Measurements from ENCODE around the gene TPP1. TPM values are rescaled to one million over a fixed set of nuclear protein-coding genes. Genes with fewer than 3 reads are reported as not detected.

The TPP1 gene
- total RNA-seq, 1 experiment from 2014 or later: 71.5 TPM

- Mint-ChIP-seq H3K4me1 (ENCODE audit: low read depth, unreplicated experiment) (no peaks in the 10 kb centered on the region), H3K36me3 (ENCODE audit: insufficient read depth, unreplicated experiment) (peaks cover 2% of the 10 kb centered on the region), H3K9me3 (ENCODE audit: low read depth, unreplicated experiment) (no peaks in the 10 kb centered on the region), H3K4me3 (ENCODE audit: low read depth, unreplicated experiment) (no peak overlapping the region), H3K27ac (ENCODE audit: unreplicated experiment) (peak overlapping the region; percentile 2), H3K27me3 (ENCODE audit: unreplicated experiment) (no peaks in the 10 kb centered on the region)
- CTCF ChIA-PET: no interaction called here
- BruUV-seq (replicated peaks): no TSS peak
- no peak for DNase-seq
- no peak for TF ChIP-seq CTCF (IDR thresholded peaks at IDR 0.05; ENCODE audit: unreplicated experiment)
- intact Hi-C loops (cut with micrococcal nuclease; ENCODE audit: unreplicated experiment): no loop called here
Observed at GRCh38 chr11:6576471-6577373, 42.5 kb downstream of the TPP1 start.

- no peak for TF ChIP-seq CTCF (IDR thresholded peaks at IDR 0.05; ENCODE audit: unreplicated experiment)
- Mint-ChIP-seq H3K9me3 (ENCODE audit: low read depth, unreplicated experiment) (no peaks in the 10 kb centered on the region), H3K36me3 (ENCODE audit: insufficient read depth, unreplicated experiment) (peaks cover 6% of the 10 kb centered on the region), H3K27ac (ENCODE audit: unreplicated experiment) (no peak overlapping the region), H3K4me1 (ENCODE audit: low read depth, unreplicated experiment) (no peaks in the 10 kb centered on the region), H3K27me3 (ENCODE audit: unreplicated experiment) (no peaks in the 10 kb centered on the region), H3K4me3 (ENCODE audit: low read depth, unreplicated experiment) (no peak overlapping the region)
- CTCF ChIA-PET: no interaction called here
- intact Hi-C loops (cut with micrococcal nuclease; ENCODE audit: unreplicated experiment): no loop called here
- no TSS peak for BruUV-seq (replicated peaks)
- no peak for DNase-seq
Observed at GRCh38 chr11:6574816-6575715, 44.2 kb downstream of the TPP1 start.

GRCh38 chr11:6572215-6572614 is 47.0 kb downstream of the TPP1 start:
- Mint-ChIP-seq H3K36me3 (ENCODE audit: insufficient read depth, unreplicated experiment) (peaks cover 16% of the 10 kb centered on the region), H3K4me1 (ENCODE audit: low read depth, unreplicated experiment) (no peaks in the 10 kb centered on the region), H3K4me3 (ENCODE audit: low read depth, unreplicated experiment) (no peak overlapping the region), H3K27me3 (ENCODE audit: unreplicated experiment) (no peaks in the 10 kb centered on the region), H3K9me3 (ENCODE audit: low read depth, unreplicated experiment) (no peaks in the 10 kb centered on the region), H3K27ac (ENCODE audit: unreplicated experiment) (no peak overlapping the region)
- no peak for TF ChIP-seq CTCF (IDR thresholded peaks at IDR 0.05; ENCODE audit: unreplicated experiment)
- intact Hi-C loops (cut with micrococcal nuclease; ENCODE audit: unreplicated experiment): no loop called here
- no TSS peak for BruUV-seq (replicated peaks)
- CTCF ChIA-PET: no interaction called here
- no peak for DNase-seq

- H3K4me3 Mint-ChIP-seq (ENCODE audit: low read depth, unreplicated experiment): no peak overlapping the region
- peaks cover 19% of the 10 kb centered on the region for H3K36me3 Mint-ChIP-seq (ENCODE audit: insufficient read depth, unreplicated experiment)
- TF ChIP-seq CTCF (IDR thresholded peaks at IDR 0.05; ENCODE audit: unreplicated experiment): no peak
- intact Hi-C loops (cut with micrococcal nuclease; ENCODE audit: unreplicated experiment): no loop called here
- H3K27me3 Mint-ChIP-seq (ENCODE audit: unreplicated experiment): no peaks in the 10 kb centered on the region
- no TSS peak for BruUV-seq (replicated peaks)
- CTCF ChIA-PET: no interaction called here
- no peaks in the 10 kb centered on the region for H3K4me1 Mint-ChIP-seq (ENCODE audit: low read depth, unreplicated experiment)
- no peak overlapping the region for H3K27ac Mint-ChIP-seq (ENCODE audit: unreplicated experiment)
- H3K9me3 Mint-ChIP-seq (ENCODE audit: low read depth, unreplicated experiment): no peaks in the 10 kb centered on the region
- no peak for DNase-seq
Observed at GRCh38 chr11:6571434-6572008, 47.7 kb downstream of the TPP1 start.

Data from Calu3 (cell line).